Right ventricle myocardium inferior (tissue), 1 donor: Measurements from ENCODE around the gene ABCG4. TPM values are rescaled to one million over a fixed set of nuclear protein-coding genes. Genes with fewer than 3 reads are reported as not detected.
A peak's percentile ranks its signal among the peaks of the same experiment; 100 is the strongest.
"Not testable (repeated sequence)": the region's sequence is repeated elsewhere in the genome, so short reads cannot be mapped to it uniquely, and the experiment has no call there.

ENCODE experiments used
- ATAC-seq: fragments of 200-7000 bp; cut with Tn5 transposase; one replicate; pipeline ENCODE4 v1.9.1; 2020; ENCODE audit warnings: mild to moderate bottlenecking, moderate library complexity
- DNase-seq: peaks from one replicate; pipeline ENCODE4 v3.0.0; 2021; ENCODE audit errors: missing footprints
- intact Hi-C: fragments of 100-400 bp; cut with DNase I; formaldehyde crosslinking; loops from one replicate; pipeline ENCODE4 v1.11.0; 2022
- long read RNA-seq: library from polyadenylated mRNA; unstranded; transcript quantifications from one replicate; pipeline ENCODE4 v2.0.0, GENCODE V29; 2021
- total RNA-seq: library from RNA; stranded (reverse); fragmentation: NEBNext Ultra II Directional; extraction: Animal tissue kit (Norgen Biotek cat#: 25700); gene quantifications from one replicate; pipeline ENCODE4 v1.2.1, GENCODE V29; 2021
- donor health status: DM: no; HTN: yes; CAD: no; lungs with severe emphysema.

Gene ABCG4
- 1.3 TPM for total RNA-seq
- long read RNA-seq, partial matches to known transcripts, result 0 of 2 reads
- long read RNA-seq, other reads (novel, unspliced or antisense), result 0 of 2 reads

- ATAC-seq, result peak; percentile 22
- no peak for DNase-seq
- intact Hi-C loops, result loop anchor here (2.0 kb wide), 1 partner anchor 48 kb away; no protein-coding TSS in a partner anchor
These were observed at the start of gene ABCG4 for GRCh38 chr11:119149018-119149785. TSS of gene ABCG4 (plus strand) at chr11:119149052. CDS start at chr11:119149966, 914 bp downstream.

- intact Hi-C loops, result loop anchor here (5.0 kb wide), 1 partner anchor 172 kb away; the partner anchor contains the start of gene BCL9L
- DNase-seq, result no peak
- no peak for ATAC-seq
These were observed 49.1 kb upstream of the ABCG4 start for GRCh38 chr11:119099711-119100110.

GRCh38 chr11:119100246-119100970 is 48.4 kb upstream of the ABCG4 start:
- no peak for DNase-seq
- intact Hi-C loops, result loop anchor here (5.0 kb wide), 1 partner anchor 173 kb away; the partner anchor contains the start of gene BCL9L
- ATAC-seq, result no peak

- ATAC-seq (no peak), DNase-seq (no peak)
- intact Hi-C loops, result loop anchor here (5.0 kb wide), 1 partner anchor 174 kb away; the partner anchor contains the start of gene BCL9L
These were observed 47.7 kb upstream of the ABCG4 start for GRCh38 chr11:119100994-119101758.

- intact Hi-C loops, result loop anchor here (2.0 to 5.0 kb wide), 2 partner anchors 71 to 175 kb away; partner anchors contain the start of genes BCL9L and SLC37A4
- DNase-seq (peak; percentile 94), ATAC-seq (peak; percentile 97)
These were observed 47.0 kb upstream of the ABCG4 start, which contains the start of gene DPAGT1 for GRCh38 chr11:119101759-119102423. TSS of gene DPAGT1 (minus strand) at chr11:119101853. CDS start at chr11:119101655, 198 bp downstream.

- intact Hi-C loops, result loop anchor here (2.0 to 5.0 kb wide), 2 partner anchors 72 to 176 kb away; partner anchors contain the start of genes BCL9L and SLC37A4
These were observed 45.6 kb upstream of the ABCG4 start for GRCh38 chr11:119103161-119103664.

GRCh38 chr11:119103793-119104192 is 45.1 kb upstream of the ABCG4 start:
- ATAC-seq (no peak), DNase-seq (no peak)
- intact Hi-C loops, result loop anchor here (2.0 to 5.0 kb wide), 2 partner anchors 73 to 176 kb away; partner anchors contain the start of genes BCL9L and SLC37A4

More at GRCh38 chr11:119103161-119103664, 45.6 kb upstream of the ABCG4 start:
- not testable (repeated sequence) for ATAC-seq, DNase-seq

- intact Hi-C loops, result loop anchor here (2.0 to 5.0 kb wide), 3 partner anchors 14 to 215 kb away; partner anchors contain the start of gene HINFP
- peak; percentile 96 for DNase-seq
These were observed 42.0 kb upstream of the ABCG4 start, which contains the start of gene C2CD2L for GRCh38 chr11:119106564-119107537. TSS of gene C2CD2L (plus strand) at chr11:119107344. CDS start at chr11:119107742, 398 bp downstream.

GRCh38 chr11:119107538-119108145 is 41.2 kb upstream of the ABCG4 start:
- intact Hi-C loops, result loop anchor here (2.0 to 5.0 kb wide), 3 partner anchors 13 to 215 kb away; partner anchors contain the start of gene HINFP
- peak; percentile 20 for ATAC-seq
- peak; percentile 69 for DNase-seq

More at GRCh38 chr11:119106564-119107537, 42.0 kb upstream of the ABCG4 start, which contains the start of gene C2CD2L:
- peak; percentile 95 for ATAC-seq

- intact Hi-C loops, result loop anchor here (5.0 kb wide), 2 partner anchors 89 to 214 kb away; no protein-coding TSS in a partner anchor
- peak; percentile 75 for DNase-seq
- no peak for ATAC-seq
These were observed 40.6 kb upstream of the ABCG4 start for GRCh38 chr11:119108146-119108856.

- no peak for ATAC-seq
- intact Hi-C loops, result loop anchor here (5.0 kb wide), 2 partner anchors 88 to 213 kb away; no protein-coding TSS in a partner anchor
- no peak for DNase-seq
These were observed 40.0 kb upstream of the ABCG4 start for GRCh38 chr11:119108857-119109221.

GRCh38 chr11:119109843-119110242 is 39.0 kb upstream of the ABCG4 start:
- intact Hi-C loops, result loop anchor here (5.0 kb wide), 2 partner anchors 87 to 212 kb away; no protein-coding TSS in a partner anchor
- ATAC-seq, result no peak
- no peak for DNase-seq

GRCh38 chr11:119110439-119110838 is 38.4 kb upstream of the ABCG4 start:
- intact Hi-C loops, result no loop called here
- ATAC-seq (no peak), DNase-seq (no peak)

GRCh38 chr11:119111361-119111925 is 37.4 kb upstream of the ABCG4 start:
- ATAC-seq (no peak), DNase-seq (no peak)
- intact Hi-C loops, result no loop called here
